ENCODE data around the gene PIPOX. TPM values are rescaled to one million over a fixed set of nuclear protein-coding genes. Genes with fewer than 3 reads are reported as not detected.

PIPOX gene
- total and polyA plus RNA-seq, 3 donors from 2014 or later, result 3.9 to 6.8 (median 5.9) TPM

- Histone ChIP-seq H3K4me3 (no peak overlapping the region), H3K27me3 (no peaks in the 10 kb centered on the region), H3K36me3 (ENCODE audit: low read depth, missing control alignments) (no peaks in the 10 kb centered on the region), H3K4me1 (no peaks in the 10 kb centered on the region), H3K9me3 (no peaks in the 10 kb centered on the region), H3K27ac (no peak overlapping the region)
- no peak for TF ChIP-seq POLR2A (IDR thresholded peaks at IDR 0.05)
- no peak for TF ChIP-seq CTCF (IDR thresholded peaks at IDR 0.05)
- WGBS, 2 donors, result 87 to 93% methylated on average over 4 to 7 of the region's 7 CpGs
- intact Hi-C loops (cut with DNase I; ENCODE audit: low total_unique reads), result no loop called here
- no peak for DNase-seq
Observed at GRCh38 chr17:29076722-29077121, 33.8 kb downstream of the PIPOX start.

- whole genome bisulfite sequencing, 2 donors, result 90 to 95% methylated on average over 6 to 7 of the region's 7 CpGs
Observed at GRCh38 chr17:29077320-29077719, 34.4 kb downstream of the PIPOX start.

GRCh38 chr17:29078183-29079045 lies 35.5 kb downstream of the PIPOX start:
- no peaks in the 10 kb centered on the region for H3K4me1 ChIP-seq
- no peaks in the 10 kb centered on the region for H3K27me3 ChIP-seq
- H3K36me3 ChIP-seq (ENCODE audit: low read depth, missing control alignments), result no peaks in the 10 kb centered on the region
- H3K9me3 ChIP-seq, result no peaks in the 10 kb centered on the region
- H3K4me3 ChIP-seq, result no peak overlapping the region
- TF ChIP-seq POLR2A (IDR thresholded peaks at IDR 0.05), result no peak
- no peak for TF ChIP-seq CTCF (IDR thresholded peaks at IDR 0.05)
- H3K27ac ChIP-seq, result no peak overlapping the region
- intact Hi-C loops (cut with DNase I; ENCODE audit: low total_unique reads), result no loop called here
- peak; percentile 32 for DNase-seq
- WGBS, 2 donors, result 83 to 84% methylated on average over 8 to 9 of the region's 9 CpGs

More at GRCh38 chr17:29077320-29077719, 34.4 kb downstream of the PIPOX start:
- H3K27me3 ChIP-seq, result no peaks in the 10 kb centered on the region
- no peaks in the 10 kb centered on the region for H3K9me3 ChIP-seq
- no peaks in the 10 kb centered on the region for H3K4me1 ChIP-seq
- no peaks in the 10 kb centered on the region for H3K36me3 ChIP-seq (ENCODE audit: low read depth, missing control alignments)
- no peak for TF ChIP-seq CTCF (IDR thresholded peaks at IDR 0.05)
- TF ChIP-seq POLR2A (IDR thresholded peaks at IDR 0.05), result no peak
- H3K4me3 ChIP-seq, result no peak overlapping the region
- H3K27ac ChIP-seq, result no peak overlapping the region
- intact Hi-C loops (cut with DNase I; ENCODE audit: low total_unique reads), result no loop called here
- DNase-seq, result no peak

- no peak for TF ChIP-seq POLR2A (IDR thresholded peaks at IDR 0.05)
- TF ChIP-seq CTCF (IDR thresholded peaks at IDR 0.05), result no peak
- no peaks in the 10 kb centered on the region for H3K27me3 ChIP-seq
- WGBS, 2 donors, result 73 to 80% methylated on average over 12 to 16 of the region's 16 CpGs
- intact Hi-C loops (cut with DNase I; ENCODE audit: low total_unique reads), result no loop called here
- no peaks in the 10 kb centered on the region for H3K4me1 ChIP-seq
- H3K4me3 ChIP-seq, result peak overlapping the region in 1 of 2 donors; percentile 32
- H3K9me3 ChIP-seq, result no peaks in the 10 kb centered on the region
- no peak for DNase-seq
- H3K36me3 ChIP-seq (ENCODE audit: low read depth, missing control alignments), result no peaks in the 10 kb centered on the region
- no peak overlapping the region for H3K27ac ChIP-seq
Observed at GRCh38 chr17:29079433-29079832, 36.5 kb downstream of the PIPOX start.
